ENCODE data around the gene CCDC141.

The CCDC141 gene, protein sequence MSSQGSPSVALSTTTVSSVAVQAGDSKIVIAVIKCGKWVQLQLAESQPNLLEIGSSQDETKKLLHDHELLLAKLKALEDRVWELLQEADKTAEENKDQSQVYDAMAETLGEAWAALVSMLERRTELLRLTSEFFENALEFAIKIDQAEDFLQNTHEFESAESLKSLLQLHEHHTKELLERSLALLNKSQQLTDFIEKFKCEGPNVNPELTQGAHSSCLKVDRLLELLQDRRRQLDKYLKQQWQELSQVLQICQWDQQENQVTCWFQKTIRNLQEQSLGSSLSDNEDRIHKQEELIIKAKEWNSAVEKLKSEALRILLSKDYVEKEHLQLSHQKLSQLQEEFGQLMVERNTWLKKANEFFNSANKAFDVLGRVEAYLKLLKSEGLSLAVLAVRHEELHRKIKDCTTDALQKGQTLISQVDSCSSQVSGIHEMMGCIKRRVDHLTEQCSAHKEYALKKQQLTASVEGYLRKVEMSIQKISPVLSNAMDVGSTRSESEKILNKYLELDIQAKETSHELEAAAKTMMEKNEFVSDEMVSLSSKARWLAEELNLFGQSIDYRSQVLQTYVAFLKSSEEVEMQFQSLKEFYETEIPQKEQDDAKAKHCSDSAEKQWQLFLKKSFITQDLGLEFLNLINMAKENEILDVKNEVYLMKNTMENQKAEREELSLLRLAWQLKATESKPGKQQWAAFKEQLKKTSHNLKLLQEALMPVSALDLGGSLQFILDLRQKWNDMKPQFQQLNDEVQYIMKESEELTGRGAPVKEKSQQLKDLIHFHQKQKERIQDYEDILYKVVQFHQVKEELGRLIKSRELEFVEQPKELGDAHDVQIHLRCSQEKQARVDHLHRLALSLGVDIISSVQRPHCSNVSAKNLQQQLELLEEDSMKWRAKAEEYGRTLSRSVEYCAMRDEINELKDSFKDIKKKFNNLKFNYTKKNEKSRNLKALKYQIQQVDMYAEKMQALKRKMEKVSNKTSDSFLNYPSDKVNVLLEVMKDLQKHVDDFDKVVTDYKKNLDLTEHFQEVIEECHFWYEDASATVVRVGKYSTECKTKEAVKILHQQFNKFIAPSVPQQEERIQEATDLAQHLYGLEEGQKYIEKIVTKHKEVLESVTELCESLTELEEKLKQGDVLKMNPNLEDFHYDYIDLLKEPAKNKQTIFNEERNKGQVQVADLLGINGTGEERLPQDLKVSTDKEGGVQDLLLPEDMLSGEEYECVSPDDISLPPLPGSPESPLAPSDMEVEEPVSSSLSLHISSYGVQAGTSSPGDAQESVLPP (N-terminal part only)

GRCh38 chr2:179049546-179050311 lies at the start of gene CCDC141:
Gene CCDC141, minus strand, starts transcription at chr2:179050137. Its CDS starts 196 bp downstream, at chr2:179049941.
- TF ChIP-seq GATA2 (IDR thresholded peaks at IDR 0.05; ENCODE audit: low read depth, low read length) (peak; percentile 42; the same call in 1 of the 2 replicates), GATA3 (IDR thresholded peaks at IDR 0.05; ENCODE audit: low read depth, low read length) (no peak; the same call in 1 of the 2 replicates)

DNA sequence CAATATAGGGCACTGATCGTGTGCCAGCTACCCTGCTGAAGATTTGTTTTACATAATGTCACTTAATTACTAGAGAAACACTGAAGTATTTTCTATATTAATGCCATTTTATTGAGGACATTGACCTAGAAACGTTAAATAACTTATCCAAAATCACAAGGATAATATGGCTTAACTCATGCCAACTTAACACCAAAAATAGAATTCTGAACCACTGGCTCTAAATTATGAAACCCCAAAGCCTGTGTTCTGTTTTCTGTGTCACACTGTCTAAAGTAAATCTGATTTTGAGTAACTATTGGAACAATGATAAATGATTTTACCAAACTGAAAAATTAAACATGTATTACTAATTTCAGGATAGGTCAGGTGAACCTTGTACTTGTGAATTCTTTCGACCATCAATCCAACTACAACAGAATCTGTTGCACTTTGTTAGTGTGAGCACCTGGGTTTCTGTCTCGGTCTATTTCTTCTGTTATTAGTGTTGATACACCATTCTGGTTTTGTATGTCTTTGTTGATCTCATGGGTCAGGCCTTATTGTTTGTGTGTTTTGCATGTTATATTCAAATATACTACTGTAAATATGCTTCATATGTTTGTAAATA lies 48.2 kb upstream of the CCDC141 start:
- TF ChIP-seq GATA3 (IDR thresholded peaks at IDR 0.05; ENCODE audit: low read depth, low read length): no peak
- no peak for TF ChIP-seq GATA2 (IDR thresholded peaks at IDR 0.05; ENCODE audit: low read depth, low read length)

DNA sequence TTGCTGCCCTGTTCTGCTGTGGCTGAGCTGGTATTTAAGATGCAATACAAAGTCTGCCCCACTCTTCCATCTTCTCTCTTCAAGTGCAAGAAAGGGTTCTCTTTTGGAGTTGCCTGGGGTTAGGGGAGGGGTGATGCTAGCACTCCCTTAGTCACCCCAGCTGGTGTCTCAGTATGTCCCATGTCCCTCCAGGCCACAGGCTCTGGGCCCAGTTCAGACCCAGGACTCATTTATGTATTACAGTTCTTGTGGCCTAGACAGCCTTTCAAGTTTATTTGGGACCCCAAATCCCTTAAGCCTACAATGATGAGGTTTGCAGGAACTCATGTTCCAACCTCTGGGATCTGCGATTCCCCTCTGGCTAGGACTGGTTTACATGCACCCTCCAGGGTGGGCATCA lies 47.2 kb upstream of the CCDC141 start:
- no peak for TF ChIP-seq GATA2 (IDR thresholded peaks at IDR 0.05; ENCODE audit: low read depth, low read length)
- TF ChIP-seq GATA3 (IDR thresholded peaks at IDR 0.05; ENCODE audit: low read depth, low read length): no peak

DNA sequence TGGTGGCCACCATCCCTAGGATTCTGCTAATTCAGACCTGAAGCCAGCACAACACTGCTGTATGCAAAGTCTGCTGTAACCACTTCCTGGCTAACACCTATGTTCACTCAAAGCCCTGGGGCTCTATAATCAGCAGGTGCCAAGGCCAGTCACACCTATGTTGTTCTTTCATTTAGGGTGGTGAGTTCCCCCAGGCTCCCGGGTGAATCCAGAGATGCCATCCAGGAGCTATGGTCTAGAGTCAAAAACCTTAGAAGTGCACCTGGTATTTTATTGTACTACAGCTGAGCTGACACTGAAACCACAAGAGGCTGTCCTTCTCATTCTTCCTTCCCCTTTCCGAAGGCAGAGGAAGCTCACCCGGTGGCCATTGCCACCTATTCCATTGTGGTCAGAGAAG lies 46.2 kb upstream of the CCDC141 start:
- no peak for TF ChIP-seq GATA3 (IDR thresholded peaks at IDR 0.05; ENCODE audit: low read depth, low read length)
- no peak for TF ChIP-seq GATA2 (IDR thresholded peaks at IDR 0.05; ENCODE audit: low read depth, low read length)

GRCh38 chr2:179082697-179083096 lies 32.8 kb upstream of the CCDC141 start:
- TF ChIP-seq GATA2 (IDR thresholded peaks at IDR 0.05; ENCODE audit: low read depth, low read length) (no peak), GATA3 (IDR thresholded peaks at IDR 0.05; ENCODE audit: low read depth, low read length) (no peak)

DNA sequence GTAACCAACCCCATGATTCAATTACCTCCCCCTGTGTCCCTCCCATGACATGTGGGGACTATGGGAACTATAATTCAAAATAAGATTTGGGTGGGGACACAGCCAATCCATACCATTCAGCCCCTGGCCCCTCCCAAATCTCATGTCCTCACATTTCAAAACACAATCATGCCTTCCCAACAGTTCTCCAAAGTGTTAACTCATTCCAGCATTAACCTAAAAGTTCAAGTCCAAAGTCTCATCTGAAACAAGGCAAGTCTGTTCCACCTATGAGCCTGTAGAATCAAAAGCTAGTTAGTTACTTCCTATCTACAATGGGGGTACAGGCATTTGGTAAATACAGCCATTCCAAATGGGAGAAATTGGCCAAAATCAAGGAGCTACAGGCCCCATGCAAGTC lies 32.0 kb upstream of the CCDC141 start:
- no peak for TF ChIP-seq GATA2 (IDR thresholded peaks at IDR 0.05; ENCODE audit: low read depth, low read length)

- TF ChIP-seq GATA3 (IDR thresholded peaks at IDR 0.05; ENCODE audit: low read depth, low read length) (no peak), GATA2 (IDR thresholded peaks at IDR 0.05; ENCODE audit: low read depth, low read length) (no peak; the same call in 1 of the 2 replicates)
These were observed 22.6 kb upstream of the CCDC141 start for GRCh38 chr2:179072527-179072926.

DNA sequence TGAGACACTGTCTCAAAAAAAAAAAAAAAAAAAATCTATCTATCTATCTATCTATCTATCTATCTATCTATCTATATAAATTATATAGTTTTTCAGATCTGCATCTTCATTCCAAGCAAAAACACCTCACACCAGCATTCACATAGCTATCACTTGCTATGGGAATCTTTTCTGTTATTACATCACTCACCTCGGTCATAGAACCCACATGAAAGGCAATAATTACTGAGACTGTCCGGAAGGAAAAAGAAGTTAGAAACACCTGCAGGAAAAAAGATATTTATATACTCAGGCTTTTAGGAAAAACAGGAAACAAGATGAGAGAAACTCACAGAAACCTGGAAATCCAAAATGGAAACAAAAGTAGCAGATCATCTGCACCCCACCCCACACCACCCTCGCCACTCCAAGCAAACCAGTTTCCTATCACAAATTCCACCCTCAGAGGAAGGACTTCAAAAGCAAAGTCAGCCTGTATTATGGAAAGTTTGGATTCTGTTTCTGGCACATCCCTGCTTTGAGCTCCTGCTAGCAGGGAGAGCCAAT lies 21.9 kb upstream of the CCDC141 start:
- no peak for TF ChIP-seq GATA3 (IDR thresholded peaks at IDR 0.05; ENCODE audit: low read depth, low read length)
- TF ChIP-seq GATA2 (IDR thresholded peaks at IDR 0.05; ENCODE audit: low read depth, low read length): no peak

DNA sequence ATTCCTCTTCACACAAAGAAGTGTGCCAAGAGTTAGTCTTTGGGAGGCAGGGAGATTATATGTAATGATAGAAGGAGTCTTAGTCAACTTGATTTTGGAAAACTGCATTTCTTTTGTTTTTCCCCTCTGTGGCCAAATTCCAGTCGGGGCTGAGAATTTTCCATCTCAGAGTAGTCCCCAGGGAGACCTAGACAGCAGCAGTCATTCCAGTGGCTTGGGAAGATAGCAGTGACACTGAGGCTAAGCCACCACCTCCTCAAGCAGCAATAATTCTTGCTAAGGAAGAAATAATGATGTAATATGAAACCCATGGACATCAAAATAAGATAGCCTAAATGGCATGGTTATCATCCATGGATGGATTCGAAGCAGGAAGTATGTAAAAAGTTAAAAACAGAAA lies 21.0 kb upstream of the CCDC141 start:
- TF ChIP-seq GATA2 (IDR thresholded peaks at IDR 0.05; ENCODE audit: low read depth, low read length) (no peak), GATA3 (IDR thresholded peaks at IDR 0.05; ENCODE audit: low read depth, low read length) (no peak)

- TF ChIP-seq GATA2 (IDR thresholded peaks at IDR 0.05; ENCODE audit: low read depth, low read length) (no peak), GATA3 (IDR thresholded peaks at IDR 0.05; ENCODE audit: low read depth, low read length) (no peak)
These were observed 19.7 kb upstream of the CCDC141 start for GRCh38 chr2:179069685-179070084.

DNA sequence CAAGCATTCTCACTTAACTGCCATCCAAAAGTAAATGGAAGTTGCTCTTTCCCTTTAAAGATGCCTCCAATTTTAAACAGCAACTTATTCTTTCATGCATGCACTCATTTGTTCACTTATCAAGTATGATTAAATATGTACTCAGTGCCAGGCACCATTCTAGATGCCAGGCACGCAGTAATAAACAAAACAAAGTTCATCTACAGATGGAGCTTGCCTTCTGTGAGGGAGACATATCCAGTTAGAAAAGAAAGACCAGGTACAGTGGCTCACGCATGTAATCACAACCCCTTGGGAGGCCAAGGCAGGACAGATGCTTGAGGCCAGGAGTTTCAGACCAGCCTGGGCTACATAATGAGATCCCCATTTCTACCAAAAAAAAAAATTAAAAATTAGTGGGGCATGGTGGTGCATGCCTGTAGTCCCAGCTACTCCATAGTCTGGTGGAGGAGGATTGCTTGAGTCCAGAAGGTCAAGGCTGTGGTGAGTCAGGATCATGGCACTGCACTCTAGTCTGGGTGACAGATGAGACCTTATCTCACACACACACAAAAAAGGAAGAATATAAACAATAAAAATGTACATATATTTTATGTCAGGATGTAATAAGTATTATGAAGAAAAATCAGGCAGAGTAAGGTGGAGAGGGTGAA lies 19.2 kb upstream of the CCDC141 start:
- TF ChIP-seq GATA2 (IDR thresholded peaks at IDR 0.05; ENCODE audit: low read depth, low read length) (no peak), GATA3 (IDR thresholded peaks at IDR 0.05; ENCODE audit: low read depth, low read length) (no peak)

DNA sequence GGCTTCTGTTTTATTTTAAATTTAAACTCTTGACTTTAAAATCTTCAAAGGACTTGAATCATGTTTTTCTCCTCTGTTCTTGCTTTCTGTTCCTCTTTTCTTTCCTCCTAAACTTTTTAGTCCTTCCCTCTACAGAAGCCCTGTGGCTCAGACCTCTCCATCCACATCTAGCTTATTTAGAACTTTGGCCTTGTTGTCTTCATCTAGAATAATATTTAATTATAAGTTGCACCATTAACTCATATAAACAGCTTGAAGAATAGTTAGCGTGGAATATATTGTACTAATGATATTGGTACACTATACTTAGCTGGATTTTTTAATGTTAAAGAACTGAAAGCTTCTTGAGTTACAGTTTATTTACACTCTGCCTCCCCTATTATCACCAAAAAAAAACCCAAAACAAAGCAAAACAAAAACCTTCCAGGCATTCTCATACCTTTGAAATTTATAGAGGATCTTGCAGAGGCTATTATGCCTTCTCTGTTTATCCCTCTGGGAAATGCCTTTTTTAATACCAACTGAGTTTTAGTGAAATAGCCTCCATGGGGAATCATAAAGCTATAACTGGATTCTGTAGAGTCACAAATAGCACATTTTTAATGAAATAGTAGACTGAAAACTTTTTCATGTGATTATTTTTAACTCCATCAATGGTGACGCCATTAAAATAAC lies 9.2 kb upstream of the CCDC141 start:
- TF ChIP-seq GATA3 (IDR thresholded peaks at IDR 0.05; ENCODE audit: low read depth, low read length) (no peak), GATA2 (IDR thresholded peaks at IDR 0.05; ENCODE audit: low read depth, low read length) (no peak)

Data from SH-SY5Y (cell line).